Neural cell (in vitro differentiated cells): ENCODE results near the gene REC8.

Source experiments
- EP300 ChIP-seq: fragments of 450-650 bp; conservative IDR thresholded peaks from 2 replicates; pipeline ENCODE4 v1.6.1; 2014; ENCODE audit warnings: antibody characterized with exemption, mild to moderate bottlenecking, moderate library complexity; ENCODE audit not compliant: poor library complexity, severe bottlenecking
- EZH2 ChIP-seq: fragments of 200-600, 300-800 bp; shearing (Covaris generic), sonication (generic); IDR thresholded peaks from 2 replicates; pipeline ENCODE4 v1.6.1; 2014; ENCODE audit warnings: antibody characterized with exemption, low read length, borderline replicate concordance, mild to moderate bottlenecking; ENCODE audit not compliant: insufficient read depth, poor library complexity, severe bottlenecking
- MXI1 ChIP-seq: fragments of 450-650 bp; conservative IDR thresholded peaks from 2 replicates; pipeline ENCODE4 v1.6.1; 2014; ENCODE audit warnings: antibody characterized with exemption, mild to moderate bottlenecking; ENCODE audit not compliant: poor library complexity, severe bottlenecking
- POLR2AphosphoS5 ChIP-seq: IDR thresholded peaks from 2 replicates; pipeline ENCODE4 v1.6.1; 2012
- RAD21 ChIP-seq: fragments of 450-650 bp; conservative IDR thresholded peaks from 2 replicates; pipeline ENCODE4 v1.6.1; 2014; ENCODE audit warnings: antibody characterized with exemption, mild to moderate bottlenecking, moderate library complexity
- SMC3 ChIP-seq: fragments of 450-650 bp; conservative IDR thresholded peaks from 2 replicates; pipeline ENCODE4 v1.6.1; 2014; ENCODE audit warnings: antibody characterized with exemption, mild to moderate bottlenecking, moderate library complexity; ENCODE audit not compliant: poor library complexity
- TAF1 ChIP-seq: IDR thresholded peaks from 2 replicates; pipeline ENCODE4 v1.6.1; 2012; ENCODE audit warnings: low read depth
- TF ChIP-seq, protein P1 (sequence below): fragments of 450-650 bp; IDR thresholded peaks from 2 replicates; pipeline ENCODE4 v1.5.1; 2014; ENCODE audit warnings: antibody characterized with exemption, mild to moderate bottlenecking, moderate library complexity; ENCODE audit not compliant: poor library complexity, severe bottlenecking
- TF ChIP-seq, protein P2 (sequence below): IDR thresholded peaks from 2 replicates; pipeline ENCODE4 v1.6.1; 2012; ENCODE audit warnings: borderline replicate concordance

DNA sequence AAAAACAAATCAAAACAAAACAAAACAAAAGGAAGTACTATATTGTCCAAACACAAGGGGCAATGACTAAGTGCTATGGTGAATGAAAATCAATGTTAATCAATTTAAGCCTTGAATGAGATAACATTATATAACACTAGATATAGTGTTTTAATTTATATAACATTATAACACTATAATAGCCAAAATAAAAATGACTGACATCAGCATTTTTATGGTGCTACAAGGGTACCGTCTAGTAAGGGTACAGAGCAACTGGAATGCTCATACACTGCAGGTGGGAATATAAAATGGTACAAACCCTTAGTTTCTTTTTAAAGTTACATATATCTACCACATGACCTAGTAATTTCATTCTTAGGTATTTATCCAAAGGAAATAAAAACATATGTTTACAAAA lies 54.6 kb downstream of the REC8 start:
- TF ChIP-seq, protein P1, sequence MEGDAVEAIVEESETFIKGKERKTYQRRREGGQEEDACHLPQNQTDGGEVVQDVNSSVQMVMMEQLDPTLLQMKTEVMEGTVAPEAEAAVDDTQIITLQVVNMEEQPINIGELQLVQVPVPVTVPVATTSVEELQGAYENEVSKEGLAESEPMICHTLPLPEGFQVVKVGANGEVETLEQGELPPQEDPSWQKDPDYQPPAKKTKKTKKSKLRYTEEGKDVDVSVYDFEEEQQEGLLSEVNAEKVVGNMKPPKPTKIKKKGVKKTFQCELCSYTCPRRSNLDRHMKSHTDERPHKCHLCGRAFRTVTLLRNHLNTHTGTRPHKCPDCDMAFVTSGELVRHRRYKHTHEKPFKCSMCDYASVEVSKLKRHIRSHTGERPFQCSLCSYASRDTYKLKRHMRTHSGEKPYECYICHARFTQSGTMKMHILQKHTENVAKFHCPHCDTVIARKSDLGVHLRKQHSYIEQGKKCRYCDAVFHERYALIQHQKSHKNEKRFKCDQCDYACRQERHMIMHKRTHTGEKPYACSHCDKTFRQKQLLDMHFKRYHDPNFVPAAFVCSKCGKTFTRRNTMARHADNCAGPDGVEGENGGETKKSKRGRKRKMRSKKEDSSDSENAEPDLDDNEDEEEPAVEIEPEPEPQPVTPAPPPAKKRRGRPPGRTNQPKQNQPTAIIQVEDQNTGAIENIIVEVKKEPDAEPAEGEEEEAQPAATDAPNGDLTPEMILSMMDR, result no peak
- TF ChIP-seq MXI1, result no peak
- no peak for TF ChIP-seq EZH2
- TF ChIP-seq POLR2AphosphoS5, result no peak
- TF ChIP-seq, protein P2, sequence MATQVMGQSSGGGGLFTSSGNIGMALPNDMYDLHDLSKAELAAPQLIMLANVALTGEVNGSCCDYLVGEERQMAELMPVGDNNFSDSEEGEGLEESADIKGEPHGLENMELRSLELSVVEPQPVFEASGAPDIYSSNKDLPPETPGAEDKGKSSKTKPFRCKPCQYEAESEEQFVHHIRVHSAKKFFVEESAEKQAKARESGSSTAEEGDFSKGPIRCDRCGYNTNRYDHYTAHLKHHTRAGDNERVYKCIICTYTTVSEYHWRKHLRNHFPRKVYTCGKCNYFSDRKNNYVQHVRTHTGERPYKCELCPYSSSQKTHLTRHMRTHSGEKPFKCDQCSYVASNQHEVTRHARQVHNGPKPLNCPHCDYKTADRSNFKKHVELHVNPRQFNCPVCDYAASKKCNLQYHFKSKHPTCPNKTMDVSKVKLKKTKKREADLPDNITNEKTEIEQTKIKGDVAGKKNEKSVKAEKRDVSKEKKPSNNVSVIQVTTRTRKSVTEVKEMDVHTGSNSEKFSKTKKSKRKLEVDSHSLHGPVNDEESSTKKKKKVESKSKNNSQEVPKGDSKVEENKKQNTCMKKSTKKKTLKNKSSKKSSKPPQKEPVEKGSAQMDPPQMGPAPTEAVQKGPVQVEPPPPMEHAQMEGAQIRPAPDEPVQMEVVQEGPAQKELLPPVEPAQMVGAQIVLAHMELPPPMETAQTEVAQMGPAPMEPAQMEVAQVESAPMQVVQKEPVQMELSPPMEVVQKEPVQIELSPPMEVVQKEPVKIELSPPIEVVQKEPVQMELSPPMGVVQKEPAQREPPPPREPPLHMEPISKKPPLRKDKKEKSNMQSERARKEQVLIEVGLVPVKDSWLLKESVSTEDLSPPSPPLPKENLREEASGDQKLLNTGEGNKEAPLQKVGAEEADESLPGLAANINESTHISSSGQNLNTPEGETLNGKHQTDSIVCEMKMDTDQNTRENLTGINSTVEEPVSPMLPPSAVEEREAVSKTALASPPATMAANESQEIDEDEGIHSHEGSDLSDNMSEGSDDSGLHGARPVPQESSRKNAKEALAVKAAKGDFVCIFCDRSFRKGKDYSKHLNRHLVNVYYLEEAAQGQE, result no peak
- TF ChIP-seq SMC3, result no peak
- TF ChIP-seq EP300, result no peak
- TF ChIP-seq RAD21, result no peak
- no peak for TF ChIP-seq TAF1
